Measurements from ENCODE around the gene MINDY4.

The MINDY4 gene

GRCh38 chr7:30905078-30906012 lies 134.1 kb downstream of the MINDY4 start:
- TF ChIP-seq CTCF (IDR thresholded peaks at IDR 0.05), result no peak
- no peak for DNase-seq (ENCODE audit: low spot score)
- Histone ChIP-seq H3K27ac (peak overlapping the region; percentile 64 to 97), H3K4me3 (no peak overlapping the region)

GRCh38 chr7:30906014-30906413 lies 134.8 kb downstream of the MINDY4 start:
- Histone ChIP-seq H3K27ac (peak overlapping the region; percentile 64 to 97), H3K4me3 (no peak overlapping the region)
- TF ChIP-seq CTCF (IDR thresholded peaks at IDR 0.05), result no peak
- no peak for DNase-seq (ENCODE audit: low spot score)

- H3K27ac ChIP-seq, result peak overlapping the region; percentile 74 to 97
- no peak for TF ChIP-seq CTCF (IDR thresholded peaks at IDR 0.05)
- DNase-seq (ENCODE audit: low spot score), result no peak
These were observed 135.5 kb downstream of the MINDY4 start for GRCh38 chr7:30906515-30907240.

GRCh38 chr7:30907527-30908267 lies 136.5 kb downstream of the MINDY4 start:
- TF ChIP-seq CTCF (IDR thresholded peaks at IDR 0.05), result no peak
- peak overlapping the region; percentile 3 for H3K4me3 ChIP-seq
- peak; percentile 87 for DNase-seq (ENCODE audit: low spot score)
- H3K27ac ChIP-seq, result peak overlapping the region; percentile 74 to 97

More at GRCh38 chr7:30906515-30907240, 135.5 kb downstream of the MINDY4 start:
- no peak overlapping the region for H3K4me3 ChIP-seq

- no peak for TF ChIP-seq CTCF (IDR thresholded peaks at IDR 0.05)
- Histone ChIP-seq H3K27ac (peak overlapping the region; percentile 74 to 97), H3K4me3 (no peak overlapping the region)
- DNase-seq (ENCODE audit: low spot score), result no peak
These were observed 137.5 kb downstream of the MINDY4 start for GRCh38 chr7:30908681-30909080.

- no peak for TF ChIP-seq CTCF (IDR thresholded peaks at IDR 0.05)
- no peak for DNase-seq (ENCODE audit: low spot score)
- Histone ChIP-seq H3K4me3 (no peak overlapping the region), H3K27ac (peak overlapping the region; percentile 81 to 97)
These were observed 138.2 kb downstream of the MINDY4 start for GRCh38 chr7:30909431-30909830.

Measured in coronary artery (tissue), 2 donors.